T-helper 1 cell treated with Interleukin-12 subunit alpha and Interleukin-12 subunit beta and Interleukin-4 antibody, amounts not matched to agents 30 μg/mL and 1 μg/mL, for 36 hours (primary cell): ENCODE data around the gene E2F8.

Source experiments
- H3K27ac Mint-ChIP-seq: one replicate; pipeline ENCODE4 v1.8.0; 2021; ENCODE audit warnings: mild to moderate bottlenecking, mixed read lengths
- H3K27me3 Mint-ChIP-seq: one replicate; pipeline ENCODE4 v1.8.0; 2021; ENCODE audit warnings: low read depth, mixed read lengths
- H3K36me3 Mint-ChIP-seq: one replicate; pipeline ENCODE4 v1.8.0; 2021; ENCODE audit warnings: low read depth, mixed read lengths
- H3K4me1 Mint-ChIP-seq: one replicate; pipeline ENCODE4 v1.8.0; 2021; ENCODE audit warnings: low read depth, mixed read lengths
- H3K4me3 Mint-ChIP-seq: one replicate; pipeline ENCODE4 v1.8.0; 2021; ENCODE audit warnings: mild to moderate bottlenecking, moderate library complexity, mixed read lengths
- H3K9me3 Mint-ChIP-seq: one replicate; pipeline ENCODE4 v1.8.0; 2021; ENCODE audit warnings: mixed read lengths

The E2F8 gene

GRCh38 chr11:19220903-19221724 is 19.6 kb downstream of the E2F8 start:
- Mint-ChIP-seq H3K4me1 (peaks cover 3% of the 10 kb centered on the region), H3K27me3 (no peaks in the 10 kb centered on the region)

DNA sequence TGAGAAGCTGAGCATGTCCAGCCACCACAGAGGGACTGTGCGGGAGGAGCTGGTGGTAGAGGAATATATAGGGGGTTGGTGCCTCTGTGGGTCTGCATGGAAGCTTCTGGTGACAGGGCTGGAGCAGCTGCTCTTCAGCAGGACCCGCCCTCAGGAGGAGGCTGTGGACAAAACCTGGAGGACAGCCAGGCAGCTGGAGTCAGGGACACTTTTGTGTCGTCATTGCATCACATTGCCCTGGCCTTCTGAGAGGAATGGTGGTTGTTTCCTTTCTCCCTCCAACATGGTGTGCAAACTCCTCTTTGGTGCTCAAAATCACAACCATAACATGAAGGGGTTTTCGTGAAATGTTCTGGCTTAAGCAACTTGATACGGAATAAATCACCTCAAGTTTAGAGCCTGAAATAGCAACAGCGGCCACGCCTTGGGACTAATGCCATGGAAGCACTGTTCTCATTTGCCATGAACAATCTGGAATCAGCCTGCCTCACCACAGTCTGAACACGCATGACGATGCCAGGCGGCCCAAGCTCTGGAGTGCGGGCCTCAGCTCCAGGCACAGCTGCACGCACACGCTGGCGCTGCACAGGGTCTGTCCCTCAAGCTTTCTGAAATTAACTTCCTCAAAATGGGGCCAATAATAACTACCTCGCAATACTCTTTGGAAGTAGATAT is 21.8 kb downstream of the E2F8 start:
- peaks cover 8% of the 10 kb centered on the region for H3K27me3 Mint-ChIP-seq
- H3K36me3 Mint-ChIP-seq: peaks cover 4% of the 10 kb centered on the region
- peaks cover 3% of the 10 kb centered on the region for H3K4me1 Mint-ChIP-seq
- H3K27ac Mint-ChIP-seq: no peak overlapping the region
- no peak overlapping the region for H3K4me3 Mint-ChIP-seq
- H3K9me3 Mint-ChIP-seq: peaks cover 6% of the 10 kb centered on the region

More at GRCh38 chr11:19220903-19221724, 19.6 kb downstream of the E2F8 start:
- Mint-ChIP-seq H3K27ac (no peak overlapping the region), H3K9me3 (peaks cover 6% of the 10 kb centered on the region), H3K36me3 (peaks cover 22% of the 10 kb centered on the region), H3K4me3 (no peak overlapping the region)

- Mint-ChIP-seq H3K4me3 (no peak overlapping the region), H3K27me3 (peaks cover 15% of the 10 kb centered on the region), H3K9me3 (peaks cover 6% of the 10 kb centered on the region), H3K27ac (no peak overlapping the region), H3K36me3 (peaks cover 4% of the 10 kb centered on the region), H3K4me1 (peaks cover 3% of the 10 kb centered on the region)
Measured at GRCh38 chr11:19218216-19218615, 22.5 kb downstream of the E2F8 start.

GRCh38 chr11:19216709-19217374 is 23.9 kb downstream of the E2F8 start:
- no peak overlapping the region for H3K4me3 Mint-ChIP-seq
- peaks cover 22% of the 10 kb centered on the region for H3K27me3 Mint-ChIP-seq
- H3K27ac Mint-ChIP-seq: no peak overlapping the region
- H3K9me3 Mint-ChIP-seq: no peaks in the 10 kb centered on the region
- no peaks in the 10 kb centered on the region for H3K4me1 Mint-ChIP-seq
- H3K36me3 Mint-ChIP-seq: no peaks in the 10 kb centered on the region

GRCh38 chr11:19216021-19216420 is 24.7 kb downstream of the E2F8 start:
- Mint-ChIP-seq H3K27ac (no peak overlapping the region), H3K9me3 (no peaks in the 10 kb centered on the region), H3K4me1 (no peaks in the 10 kb centered on the region), H3K36me3 (no peaks in the 10 kb centered on the region), H3K4me3 (no peak overlapping the region), H3K27me3 (peaks cover 22% of the 10 kb centered on the region)

DNA sequence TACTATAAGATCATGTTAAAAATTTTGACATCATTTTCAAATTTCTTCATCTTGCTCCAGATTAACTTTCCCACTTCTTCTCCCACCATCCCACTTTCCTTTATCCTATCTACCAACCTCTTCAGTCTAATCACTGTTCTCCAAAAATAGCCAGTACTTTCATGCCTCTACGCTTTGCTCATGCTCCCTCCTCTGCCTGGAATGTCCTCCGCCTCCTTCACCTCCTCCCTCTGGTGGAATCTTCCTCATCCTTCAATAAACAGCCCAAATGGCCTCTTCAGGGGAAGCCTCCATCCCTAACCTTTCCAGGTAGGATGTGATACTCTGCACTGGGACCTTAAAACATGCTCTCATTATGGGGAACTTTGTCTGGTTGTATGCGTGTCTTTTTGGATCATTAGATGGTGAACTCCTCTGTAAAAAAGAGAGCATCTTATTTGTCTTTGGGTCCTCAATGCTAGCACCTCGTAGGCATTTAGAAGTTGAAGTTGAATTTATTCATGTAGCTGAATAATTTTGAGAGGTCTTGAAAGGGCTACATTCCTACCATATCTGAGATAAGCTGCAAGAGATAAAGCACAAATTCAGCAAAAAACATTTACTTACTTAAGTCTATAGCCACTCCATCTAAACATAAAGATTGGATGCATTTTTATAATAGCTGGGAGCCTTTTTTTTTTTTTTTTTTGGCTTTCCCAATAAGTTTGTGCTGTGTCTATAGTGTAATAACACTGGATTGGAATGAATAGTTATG is 31.0 kb downstream of the E2F8 start:
- H3K9me3 Mint-ChIP-seq: no peaks in the 10 kb centered on the region

GRCh38 chr11:19208959-19209546 is 31.7 kb downstream of the E2F8 start:
- Mint-ChIP-seq H3K9me3 (no peaks in the 10 kb centered on the region), H3K27ac (no peak overlapping the region), H3K4me3 (no peak overlapping the region), H3K4me1 (no peaks in the 10 kb centered on the region), H3K27me3 (peaks cover 30% of the 10 kb centered on the region), H3K36me3 (no peaks in the 10 kb centered on the region)

More for the DNA sequence above, 31.0 kb downstream of the E2F8 start:
- Mint-ChIP-seq H3K4me1 (no peaks in the 10 kb centered on the region), H3K4me3 (no peak overlapping the region), H3K27ac (no peak overlapping the region), H3K27me3 (peaks cover 30% of the 10 kb centered on the region), H3K36me3 (no peaks in the 10 kb centered on the region)

- Mint-ChIP-seq H3K27ac (no peak overlapping the region), H3K36me3 (no peaks in the 10 kb centered on the region), H3K4me3 (no peak overlapping the region), H3K9me3 (no peaks in the 10 kb centered on the region), H3K27me3 (peaks cover 22% of the 10 kb centered on the region), H3K4me1 (no peaks in the 10 kb centered on the region)
Measured at GRCh38 chr11:19208181-19208580, 32.6 kb downstream of the E2F8 start.

GRCh38 chr11:19204836-19205235 is 35.9 kb downstream of the E2F8 start:
- Mint-ChIP-seq H3K27ac (no peak overlapping the region), H3K27me3 (peaks cover 14% of the 10 kb centered on the region), H3K36me3 (no peaks in the 10 kb centered on the region), H3K4me1 (no peaks in the 10 kb centered on the region), H3K4me3 (no peak overlapping the region), H3K9me3 (no peaks in the 10 kb centered on the region)

DNA sequence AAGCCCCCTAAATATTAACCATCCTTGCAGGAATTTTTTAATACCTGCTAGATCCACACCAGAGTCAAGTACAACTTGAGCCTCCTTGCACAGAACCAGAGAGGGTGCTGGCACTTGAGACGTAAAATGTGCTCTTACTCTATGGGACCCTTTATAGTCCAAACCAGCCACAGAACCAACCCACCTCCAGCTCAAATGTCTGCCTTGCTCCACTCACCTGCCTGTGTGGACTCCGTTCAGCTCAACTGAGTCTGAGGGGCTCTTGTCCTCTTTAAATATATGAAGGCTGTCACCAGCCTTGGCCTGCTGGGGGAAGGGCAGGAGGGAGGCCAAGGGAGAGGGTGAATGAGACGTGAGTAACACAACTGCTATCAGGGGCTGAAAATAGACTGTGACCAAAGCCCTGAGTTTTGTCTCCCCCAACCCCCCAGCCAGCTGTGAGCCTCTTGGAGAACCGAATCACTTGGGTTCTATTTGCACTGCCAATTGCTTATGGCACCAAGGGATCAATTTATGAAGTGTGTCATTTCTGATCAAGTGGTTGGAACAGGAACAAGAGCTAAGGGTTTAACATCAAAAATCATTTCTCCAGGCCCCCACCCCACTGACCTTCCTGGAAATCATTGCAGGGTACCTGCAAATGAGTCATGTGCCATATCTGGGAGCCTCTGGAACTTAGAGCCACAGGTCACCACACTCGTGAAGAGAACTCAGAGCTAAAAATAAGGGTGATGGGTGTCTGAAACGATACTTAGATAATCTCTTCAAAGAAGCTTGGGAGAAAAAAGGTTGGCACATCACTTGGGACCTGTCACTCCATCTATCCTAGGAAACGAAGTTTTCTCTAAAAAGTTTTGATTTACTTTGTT is 38.8 kb downstream of the E2F8 start, which contains the start of gene CSRP3:
Gene CSRP3 (minus strand): TSS at position 247 of the 869 bp plus-strand sequence. CDS start 9,535 bp downstream, outside the sequence.
- no peaks in the 10 kb centered on the region for H3K9me3 Mint-ChIP-seq
- peaks cover 3% of the 10 kb centered on the region for H3K27me3 Mint-ChIP-seq
- H3K27ac Mint-ChIP-seq: no peak within 1 kb of the TSS
- no peak within 1 kb of the TSS for H3K4me3 Mint-ChIP-seq
- H3K4me1 Mint-ChIP-seq: no peaks in the 10 kb centered on the region
- no peaks in the 10 kb centered on the region for H3K36me3 Mint-ChIP-seq

GRCh38 chr11:19200410-19201201 is 40.1 kb downstream of the E2F8 start:
- H3K36me3 Mint-ChIP-seq: no peaks in the 10 kb centered on the region
- no peak overlapping the region for H3K27ac Mint-ChIP-seq
- peaks cover 3% of the 10 kb centered on the region for H3K27me3 Mint-ChIP-seq
- no peaks in the 10 kb centered on the region for H3K9me3 Mint-ChIP-seq
- H3K4me1 Mint-ChIP-seq: no peaks in the 10 kb centered on the region
- no peak overlapping the region for H3K4me3 Mint-ChIP-seq

- Mint-ChIP-seq H3K36me3 (no peaks in the 10 kb centered on the region), H3K9me3 (no peaks in the 10 kb centered on the region), H3K4me3 (no peak overlapping the region), H3K27ac (no peak overlapping the region), H3K27me3 (peaks cover 3% of the 10 kb centered on the region), H3K4me1 (no peaks in the 10 kb centered on the region)
Measured at GRCh38 chr11:19199771-19200170, 41.0 kb downstream of the E2F8 start.
